HepG2 (cell line): ENCODE measurements around the gene RNU7-1. TPM values are rescaled to one million over a fixed set of nuclear protein-coding genes. Genes with fewer than 3 reads are reported as not detected.

Experiments
- BRD4 ChIP-seq: sonication (generic); formaldehyde crosslinking; IDR thresholded peaks from 2 replicates; pipeline ENCODE4 v1.4.0; 2020; ENCODE audit warnings: missing genetic modification reagents
- CBX2 ChIP-seq, 2 experiments: fragments of 200-600 bp in 1 of 2; sonication (generic); formaldehyde crosslinking in 1 of 2; IDR thresholded peaks; 2 replicates each; pipeline versions ENCODE4 v1.7.0 to v1.8.1; 2018 to 2022; ENCODE audit warnings: low read depth in 2 of 2, low read length in 1 of 2, mild to moderate bottlenecking in 1 of 2, missing genetic modification reagents in 1 of 2
- FLYWCH1 ChIP-seq: sonication (generic); formaldehyde crosslinking; IDR thresholded peaks from 2 replicates; pipeline ENCODE4 v1.8.1; 2023; ENCODE audit warnings: mild to moderate bottlenecking, missing genetic modification reagents
- HOXA7 ChIP-seq: sonication (generic); formaldehyde crosslinking; IDR thresholded peaks from 2 replicates; pipeline ENCODE4 v1.8.1; 2022; ENCODE audit warnings: mild to moderate bottlenecking, missing genetic modification reagents, moderate library complexity
- IRF2 ChIP-seq: IDR thresholded peaks from 2 replicates; pipeline ENCODE4 v1.6.1; 2018; ENCODE audit warnings: missing genetic modification reagents, missing compliant biosample characterization
- KLF6 ChIP-seq: IDR thresholded peaks from 2 replicates; pipeline ENCODE4 v1.8.0; 2016; ENCODE audit warnings: missing biosample characterization, missing genetic modification reagents
- MTA3 ChIP-seq: sonication (generic); formaldehyde crosslinking; IDR thresholded peaks from 2 replicates; pipeline ENCODE4 v1.4.0; 2020; ENCODE audit warnings: missing genetic modification reagents
- NFYB ChIP-seq: sonication (generic); formaldehyde crosslinking; IDR thresholded peaks from 2 replicates; pipeline ENCODE4 v1.4.0; 2020; ENCODE audit warnings: missing genetic modification reagents
- PAX8 ChIP-seq: sonication (generic); formaldehyde crosslinking; IDR thresholded peaks from 2 replicates; pipeline ENCODE4 v1.8.0; 2022; ENCODE audit warnings: mild to moderate bottlenecking, missing genetic modification reagents, borderline replicate concordance
- RXRA ChIP-seq: sonication (generic); formaldehyde crosslinking; IDR thresholded peaks from 2 replicates; pipeline ENCODE4 v1.5.1; 2020; ENCODE audit warnings: missing genetic modification reagents
- SMAD9 ChIP-seq: sonication (generic); formaldehyde crosslinking; IDR thresholded peaks from 2 replicates; pipeline ENCODE4 v1.5.1; 2020; ENCODE audit warnings: mild to moderate bottlenecking, missing genetic modification reagents
- SNAPC5 ChIP-seq: sonication (generic); formaldehyde crosslinking; IDR thresholded peaks from 2 replicates; pipeline ENCODE4 v1.8.1; 2023; ENCODE audit warnings: mild to moderate bottlenecking, missing genetic modification reagents, borderline replicate concordance
- TEAD2 ChIP-seq: sonication (generic); formaldehyde crosslinking; IDR thresholded peaks from 2 replicates; pipeline ENCODE4 v1.9.0; 2021; ENCODE audit warnings: missing genetic modification reagents
- ZHX2 ChIP-seq, 2 experiments: sonication (generic) in 1 of 2; formaldehyde crosslinking in 1 of 2; IDR thresholded peaks; 2 replicates each; pipeline versions ENCODE4 v1.6.1 to v1.9.0; 2014 to 2022; ENCODE audit warnings: antibody characterized with exemption in 1 of 2, borderline replicate concordance in 1 of 2, inconsistent platforms in 1 of 2, low read depth in 1 of 2, missing genetic modification reagents in 1 of 2
- ZMYM3 ChIP-seq: sonication (generic); formaldehyde crosslinking; IDR thresholded peaks from 2 replicates; pipeline ENCODE4 v1.5.1; 2020; ENCODE audit warnings: mild to moderate bottlenecking, missing genetic modification reagents
- ZNF10 ChIP-seq: sonication (generic); formaldehyde crosslinking; IDR thresholded peaks from 2 replicates; pipeline ENCODE4 v1.4.0; 2020; ENCODE audit warnings: mild to moderate bottlenecking, low read depth, missing genetic modification reagents, borderline replicate concordance
- ZNF12 ChIP-seq: sonication (generic); formaldehyde crosslinking; IDR thresholded peaks from 2 replicates; pipeline ENCODE4 v1.5.0; 2020; ENCODE audit warnings: missing genetic modification reagents
- ZNF230 ChIP-seq: sonication (generic); formaldehyde crosslinking; IDR thresholded peaks from 2 replicates; pipeline ENCODE4 v1.4.0; 2020; ENCODE audit warnings: mild to moderate bottlenecking, missing genetic modification reagents
- ZNF234 ChIP-seq: sonication (generic); formaldehyde crosslinking; conservative IDR thresholded peaks from 2 replicates; pipeline ENCODE4 v1.5.1; 2020; ENCODE audit warnings: mild to moderate bottlenecking, missing genetic modification reagents
- ZNF256 ChIP-seq: sonication (generic); formaldehyde crosslinking; conservative IDR thresholded peaks from 2 replicates; pipeline ENCODE4 v1.4.0; 2020; ENCODE audit warnings: missing genetic modification reagents
- ZNF343 ChIP-seq: sonication (generic); formaldehyde crosslinking; IDR thresholded peaks from 2 replicates; pipeline ENCODE4 v1.4.0; 2020; ENCODE audit warnings: mild to moderate bottlenecking, missing genetic modification reagents
- ZNF670 ChIP-seq: sonication (generic); formaldehyde crosslinking; IDR thresholded peaks from 2 replicates; pipeline ENCODE4 v1.8.0; 2022; ENCODE audit warnings: mild to moderate bottlenecking, missing genetic modification reagents, borderline replicate concordance
- ZNF740 ChIP-seq: sonication (generic); formaldehyde crosslinking; IDR thresholded peaks from 2 replicates; pipeline ENCODE4 v1.4.0; 2020; ENCODE audit warnings: missing genetic modification reagents
- polyA plus RNA-seq, 8 experiments: library from polyadenylated mRNA; depleted of rRNA in 3 of 8; stranded (reverse) in 7 of 8; unstranded in 1 of 8; fragments of >200 nt; fragmentation: Illumina TruSeq in 4 of 8; extraction: Trizol in 4 of 8; gene quantifications; 2 replicates each; pipeline versions ENCODE4 v1.2.1 to v1.2.3, GENCODE V29; 2011 to 2016; ENCODE audit warnings: low read depth in 4 of 8, missing spikeins in 1 of 8, mixed read lengths in 1 of 8; ENCODE audit not compliant: insufficient read depth in 1 of 8
- total RNA-seq, 5 experiments: library from RNA; depleted of rRNA; stranded (reverse); fragments of >200 nt; fragmentation: Illumina TruSeq; extraction: Trizol; gene quantifications; 2 replicates each; pipeline ENCODE4 v1.2.3, GENCODE V29; 2016; ENCODE audit warnings: low read depth in 1 of 5
- TF ChIP-seq, protein P1 (sequence below): IDR thresholded peaks from 2 replicates; pipeline ENCODE4 v1.6.1; 2016; ENCODE audit warnings: low read depth, control low read depth

The RNU7-1 gene
- total and polyA plus RNA-seq, 2 of the 13 experiments (the other 11 are each of a cell fraction or from before 2014, with no cell fraction given) = not detected

GRCh38 chr12:6965026-6965661 lies 21.5 kb downstream of the RNU7-1 start (continued):
- TF ChIP-seq ZMYM3 (CRISPR knock-in tag) = no peak
- peak; percentile 52 for TF ChIP-seq RXRA
- 0 out of 2 replicates have a peak, but pooled peaks have one; percentile 42 for TF ChIP-seq ZNF740 (CRISPR knock-in tag)
- TF ChIP-seq ZNF230 (CRISPR knock-in tag) = no peak
- TF ChIP-seq ZNF12 (CRISPR knock-in tag) = no peak
- 0 out of 2 replicates have a peak, but pooled peaks have one; percentile 32 for TF ChIP-seq BRD4 (CRISPR knock-in tag)
- no peak for TF ChIP-seq ZHX2 (IDR thresholded peaks at IDR 0.05; ENCODE audit: low read depth)
- TF ChIP-seq ZHX2 (CRISPR knock-in tag; IDR thresholded peaks at IDR 0.05; ENCODE audit: borderline replicate concordance) = no peak
- no peak for TF ChIP-seq KLF6 (CRISPR knock-in tag)
- no peak for TF ChIP-seq PAX8 (CRISPR knock-in tag)
- no peak for TF ChIP-seq NFYB
- no peak for TF ChIP-seq ZNF10 (CRISPR knock-in tag)
- no peak for TF ChIP-seq ZNF234
- TF ChIP-seq TEAD2 (CRISPR knock-in tag) = peak; percentile 74; the same call in 1 of the 2 replicates
- no peak for TF ChIP-seq ZNF343
- TF ChIP-seq, protein P1, sequence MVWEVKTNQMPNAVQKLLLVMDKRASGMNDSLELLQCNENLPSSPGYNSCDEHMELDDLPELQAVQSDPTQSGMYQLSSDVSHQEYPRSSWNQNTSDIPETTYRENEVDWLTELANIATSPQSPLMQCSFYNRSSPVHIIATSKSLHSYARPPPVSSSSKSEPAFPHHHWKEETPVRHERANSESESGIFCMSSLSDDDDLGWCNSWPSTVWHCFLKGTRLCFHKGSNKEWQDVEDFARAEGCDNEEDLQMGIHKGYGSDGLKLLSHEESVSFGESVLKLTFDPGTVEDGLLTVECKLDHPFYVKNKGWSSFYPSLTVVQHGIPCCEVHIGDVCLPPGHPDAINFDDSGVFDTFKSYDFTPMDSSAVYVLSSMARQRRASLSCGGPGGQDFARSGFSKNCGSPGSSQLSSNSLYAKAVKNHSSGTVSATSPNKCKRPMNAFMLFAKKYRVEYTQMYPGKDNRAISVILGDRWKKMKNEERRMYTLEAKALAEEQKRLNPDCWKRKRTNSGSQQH = 0 out of 2 replicates have a peak, but pooled peaks have one; percentile 29
- no peak for TF ChIP-seq MTA3 (CRISPR knock-in tag)
- TF ChIP-seq SMAD9 (CRISPR knock-in tag) = no peak
- TF ChIP-seq FLYWCH1 (CRISPR knock-in tag) = no peak
- no peak for TF ChIP-seq ZNF670 (CRISPR knock-in tag)
- no peak for TF ChIP-seq SNAPC5 (CRISPR knock-in tag)
- no peak for TF ChIP-seq CBX2 (IDR thresholded peaks at IDR 0.05; ENCODE audit: low read depth, low read length)
- no peak for TF ChIP-seq CBX2 (CRISPR knock-in tag; IDR thresholded peaks at IDR 0.05; ENCODE audit: low read depth)
- TF ChIP-seq ZNF256 (CRISPR knock-in tag) = peak; percentile 73; the same call in 1 of the 2 replicates
- TF ChIP-seq IRF2 (CRISPR knock-in tag) = peak; percentile 46; the same call in 1 of the 2 replicates
- TF ChIP-seq HOXA7 (CRISPR knock-in tag) = no peak
